H1 (cell line): ENCODE measurements around the gene COL27A1. TPM values are rescaled to one million over a fixed set of nuclear protein-coding genes. Genes with fewer than 3 reads are reported as not detected.

ENCODE experiments used
- CBX8 ChIP-seq: fragments of 300-800, 300-1000 bp; sonication (generic); IDR thresholded peaks from 2 replicates; pipeline ENCODE4 v1.7.1; 2016; ENCODE audit warnings: low read depth, low read length, borderline replicate concordance
- POLR2A ChIP-seq, 2 experiments: IDR thresholded peaks; 1 replicate in 1 of 2; 2 replicates in 1 of 2; pipeline ENCODE4 v1.6.1; 2011; ENCODE audit warnings: low read depth in 2 of 2, low read length in 2 of 2, mild to moderate bottlenecking in 2 of 2; ENCODE audit errors: control extremely low read depth in 1 of 2
- RAD21 ChIP-seq, 2 experiments: IDR thresholded peaks in 1 of 2; conservative IDR thresholded peaks in 1 of 2; 2 replicates each; pipeline ENCODE4 v1.6.1; 2011; ENCODE audit warnings: low read depth in 2 of 2, low read length in 2 of 2, improper control_type of control experiment in 1 of 2, inconsistent platforms in 1 of 2, mild to moderate bottlenecking in 1 of 2, moderate library complexity in 1 of 2
- RXRA ChIP-seq: IDR thresholded peaks from 2 replicates; pipeline ENCODE4 v1.6.1; 2011; ENCODE audit warnings: low read depth, mild to moderate bottlenecking, low read length, moderate library complexity; ENCODE audit not compliant: insufficient read depth
- TEAD4 ChIP-seq: IDR thresholded peaks from 2 replicates; pipeline ENCODE4 v1.6.1; 2012; ENCODE audit warnings: low read depth, low read length, inconsistent platforms, mixed read lengths
- polyA plus RNA-seq, 7 experiments: library from polyadenylated mRNA; depleted of rRNA in 3 of 7; stranded (reverse) in 5 of 7; unstranded in 2 of 7; fragments of >200 nt in 5 of 7; fragments of 200-250 nt in 2 of 7; gene quantifications; 1 replicate in 5 of 7; 2 replicates in 1 of 7; 4 replicates in 1 of 7; pipeline versions ENCODE4 v1.2.1 to v1.2.3, GENCODE V29; 2011 to 2013; ENCODE audit warnings: missing spikeins in 2 of 7, mixed read lengths in 2 of 7
- total RNA-seq: library from RNA; stranded (reverse); fragmentation: NEBNext Ultra II Directional; extraction: Animal tissue kit (Norgen Biotek cat#: 25700); gene quantifications from 2 replicates; pipeline ENCODE4 v1.2.1, GENCODE V29; 2021

The COL27A1 gene
- total and polyA plus RNA-seq, 2 of the 8 experiments (the other 6 are each of a cell fraction or from before 2014, with no cell fraction given), result 15.1 to 22.8 TPM

DNA sequence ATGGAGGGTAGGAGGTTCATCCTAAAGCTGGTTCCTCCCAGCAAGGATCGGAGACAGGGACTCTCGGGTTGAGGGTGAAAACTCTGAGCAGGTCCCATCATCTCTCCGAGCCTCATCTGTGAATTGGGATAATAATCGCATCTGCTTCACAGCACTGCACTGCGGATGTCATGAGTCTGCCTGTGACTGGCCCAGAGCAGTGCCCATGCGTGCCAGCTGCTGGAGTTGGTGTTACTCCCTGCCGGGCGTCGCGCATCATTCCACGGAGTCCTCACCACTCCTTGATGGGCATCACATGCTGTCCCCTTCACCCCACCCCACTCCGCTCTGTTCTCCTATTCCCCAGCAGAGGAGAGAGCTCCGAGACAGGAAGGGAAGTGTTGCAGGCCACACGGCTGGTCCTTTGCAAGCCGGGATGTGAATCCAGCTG is 132.4 kb downstream of the COL27A1 start (continued):
- TF ChIP-seq CBX8 (no peak), RAD21 (IDR thresholded peaks at IDR 0.05 in 1 of 2, conservative IDR thresholded peaks at IDR 0.05 in 1 of 2; ENCODE audit: low read depth in 2 of 2, low read length in 2 of 2) (no peak), POLR2A (IDR thresholded peaks at IDR 0.05; ENCODE audit: control extremely low read depth in 1 of 2, low read depth in 2 of 2, low read length in 2 of 2) (no peak), TEAD4 (no peak), RXRA (no peak)
- TF ChIP-seq, all 59 proteins: peak for 0
